ENCODE measurements around the gene PTX4.
"Not testable (repeated sequence)": the region's sequence is repeated elsewhere in the genome, so short reads cannot be mapped to it uniquely, and the experiment has no call there.

PTX4 gene

DNA sequence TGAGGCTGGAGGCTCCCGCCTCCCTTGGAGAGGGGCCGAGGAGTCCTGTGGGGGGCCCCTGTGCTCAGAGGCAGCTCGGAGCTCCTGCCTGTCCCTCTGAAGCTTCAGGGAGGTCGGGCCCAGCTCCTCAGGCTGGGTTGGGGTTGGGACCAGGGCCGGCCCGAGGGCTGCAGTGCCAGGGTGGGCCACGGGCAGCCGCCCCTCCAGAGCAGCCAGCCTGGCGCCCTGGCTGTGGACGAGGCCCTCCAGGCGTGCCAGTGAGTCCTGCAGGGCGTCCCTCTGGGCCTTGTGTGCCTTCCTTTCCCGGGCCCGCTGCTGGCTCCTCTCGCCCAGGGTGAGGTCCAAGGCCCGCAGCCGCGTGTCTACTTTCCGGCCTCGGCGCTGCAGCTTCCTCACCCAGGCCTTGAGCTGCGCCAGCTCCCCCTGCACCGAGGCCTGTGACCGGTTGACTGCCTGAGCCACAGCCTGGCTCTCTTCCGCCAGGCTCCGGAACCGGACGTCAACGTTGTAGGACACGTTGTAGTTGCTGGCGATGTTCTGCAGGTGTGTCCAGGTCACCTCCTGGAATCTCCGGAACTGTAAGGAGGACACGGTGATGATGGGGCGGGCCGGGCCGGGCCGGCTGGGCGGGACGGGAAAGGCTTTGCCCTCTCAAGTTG, 1.2 kb downstream of the PTX4 start:
- DNase-seq (ENCODE audit: low read depth in 2 of 3, low spot score in 2 of 3), result no peak

DNA sequence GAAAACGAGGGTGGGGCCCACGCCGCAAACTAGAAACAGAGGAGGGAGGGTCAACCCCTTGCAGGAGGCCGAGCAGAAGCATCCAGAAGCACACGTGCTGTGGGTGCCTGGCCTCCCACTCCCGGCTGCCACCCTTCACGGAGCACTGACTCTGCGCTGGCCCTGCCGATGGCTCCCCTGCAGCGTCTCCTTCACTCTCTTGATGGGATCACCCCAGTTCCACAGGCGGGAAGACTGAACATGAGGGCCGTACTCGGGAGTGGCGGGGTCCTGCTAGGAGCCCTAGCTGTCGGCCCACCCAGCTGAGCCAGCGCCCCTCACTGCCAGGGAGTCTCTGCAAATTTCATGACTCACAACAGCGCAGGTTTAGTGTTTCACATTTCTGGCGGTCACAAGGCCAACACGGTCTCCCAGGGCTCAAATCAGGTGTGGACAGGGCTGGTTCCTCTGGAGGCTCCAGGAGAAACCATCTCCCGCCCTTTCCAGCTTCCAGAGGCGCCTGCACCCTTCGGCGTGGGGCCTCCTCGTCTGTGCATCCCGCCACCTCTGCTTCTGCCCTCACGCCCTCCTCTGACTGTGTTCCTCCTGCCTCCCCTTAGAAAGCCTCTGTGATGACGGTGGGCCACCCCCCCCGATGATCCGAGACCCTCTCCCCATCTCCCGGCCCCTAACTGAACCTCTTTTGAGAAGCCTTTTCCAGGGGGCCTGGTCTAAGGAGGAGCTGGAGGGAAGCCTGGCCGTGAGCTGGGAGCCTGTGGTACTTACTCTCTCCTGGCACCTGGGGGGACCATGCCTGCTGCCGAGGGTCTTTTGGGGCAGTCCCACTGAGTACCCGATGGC, 2.0 kb downstream of the PTX4 start:
- no peak for DNase-seq (ENCODE audit: low read depth in 2 of 3, low spot score in 2 of 3)

DNA sequence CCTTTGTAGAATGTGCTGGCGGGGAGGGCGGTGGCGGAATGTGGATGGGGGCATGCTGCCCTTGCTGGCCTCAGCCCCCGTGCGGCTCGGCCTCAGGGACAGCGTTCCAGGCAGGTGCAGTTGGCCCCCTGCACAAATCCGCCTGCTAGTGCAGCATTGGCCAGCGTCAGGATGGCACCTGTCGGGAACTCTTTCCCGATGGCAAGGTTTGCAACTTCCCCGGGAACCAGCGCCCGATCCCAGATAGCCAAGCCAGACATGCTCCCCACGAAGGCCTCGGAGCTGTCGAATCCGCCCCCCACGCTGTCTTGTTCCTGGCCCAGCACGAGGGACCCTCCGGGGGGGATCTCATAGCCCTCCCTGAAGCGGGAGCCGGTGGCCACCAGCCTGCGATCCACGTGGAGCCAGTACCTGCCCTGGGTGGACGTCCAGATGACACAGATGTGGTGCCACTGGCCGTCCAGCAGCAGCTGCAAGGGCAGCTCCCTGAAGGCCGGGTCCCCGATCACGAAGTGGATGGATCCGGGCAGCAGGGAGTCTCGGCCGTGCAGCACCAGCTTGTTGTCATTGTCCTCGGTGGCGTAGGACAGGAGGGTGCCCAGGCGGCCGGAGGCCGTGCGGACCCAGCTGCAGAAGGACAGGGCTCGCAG, 2.8 kb downstream of the PTX4 start:
- DNase-seq (ENCODE audit: low read depth in 2 of 3, low spot score in 2 of 3), result no peak

DNA sequence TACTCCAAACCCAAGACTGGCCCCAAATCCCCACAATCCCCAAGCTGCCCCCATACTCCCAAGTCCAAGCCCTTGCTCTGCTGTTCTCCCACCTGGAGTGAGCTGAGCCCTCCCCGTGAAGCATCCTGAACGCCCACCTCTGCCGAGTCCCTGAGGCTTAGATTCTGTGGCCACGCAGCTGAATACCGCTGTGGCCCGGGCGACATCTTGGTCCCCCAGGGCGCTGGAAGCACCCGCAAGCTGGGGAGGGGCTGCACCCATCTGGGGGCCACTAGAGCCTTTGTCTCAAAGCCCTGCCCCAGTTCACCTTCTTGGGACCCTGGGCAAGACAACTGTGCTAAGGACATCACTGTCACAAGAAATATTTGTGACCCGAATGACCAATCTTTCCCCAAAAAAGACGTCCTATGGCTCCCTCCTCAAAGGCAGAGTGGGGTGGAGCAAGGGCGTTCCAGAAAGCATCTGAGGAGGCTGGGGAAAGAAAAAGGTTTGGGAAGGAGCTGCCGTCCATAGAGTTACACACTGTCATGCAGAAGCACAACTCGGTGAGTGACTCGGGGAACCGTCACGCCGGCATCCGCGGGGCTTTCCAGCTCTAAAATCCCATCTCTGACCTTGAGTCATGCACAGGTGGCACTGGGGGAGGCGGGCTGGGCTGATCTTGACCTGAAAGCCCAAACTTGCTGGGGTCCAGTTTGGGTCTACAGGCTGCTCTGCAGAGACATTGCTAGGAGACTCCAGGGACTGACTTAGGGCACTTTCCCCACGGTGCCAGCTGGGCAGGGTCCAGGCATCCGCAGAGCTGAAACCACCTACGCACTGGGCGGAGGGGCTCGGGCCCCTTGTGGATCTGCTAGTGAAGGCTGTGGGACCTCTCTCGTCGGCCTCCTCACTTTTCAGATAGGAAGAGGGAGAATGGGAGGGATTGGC, 6.6 kb downstream of the PTX4 start:
- no peak for DNase-seq (ENCODE audit: low read depth in 2 of 3, low spot score in 2 of 3)

DNA sequence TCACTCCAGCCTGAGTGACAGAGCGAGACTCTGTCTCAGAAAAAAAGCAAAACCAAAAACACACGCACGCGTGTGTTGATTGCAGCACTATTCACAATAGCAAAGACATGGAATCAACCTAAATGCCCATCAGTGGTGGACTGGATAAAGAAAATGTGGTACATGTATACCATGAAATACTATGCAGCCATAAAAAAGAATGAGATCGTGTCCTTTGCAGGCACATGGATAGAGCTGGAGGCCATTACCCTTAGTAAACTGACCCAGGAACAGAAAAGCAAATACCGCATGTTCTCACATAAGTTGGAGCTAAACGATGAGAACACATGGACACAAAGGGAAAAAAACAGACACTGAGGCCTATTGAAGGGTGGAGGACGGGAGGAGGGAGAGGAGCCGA, 9.8 kb downstream of the PTX4 start:
- not testable (repeated sequence) for DNase-seq (ENCODE audit: low read depth in 2 of 3, low spot score in 2 of 3)

DNA sequence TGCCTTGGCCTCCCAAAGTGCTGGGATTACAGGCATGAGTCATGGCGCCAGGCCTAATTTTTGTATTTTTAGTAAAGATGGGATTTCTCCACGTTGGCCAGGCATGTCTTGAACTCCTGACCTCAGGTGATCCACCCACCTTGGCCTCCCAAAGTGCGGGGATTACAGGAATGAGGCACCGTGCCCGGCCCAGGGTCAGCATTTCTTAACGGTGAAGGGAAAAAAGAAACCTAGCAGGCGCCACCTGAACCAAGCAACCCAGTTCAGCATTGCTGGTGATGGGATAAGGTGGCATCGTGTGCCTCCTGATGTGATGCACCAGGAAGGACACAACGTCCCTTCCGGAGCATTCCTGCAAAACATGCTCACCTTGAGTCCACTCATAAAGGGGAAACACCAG, 11.7 kb downstream of the PTX4 start:
- DNase-seq (ENCODE audit: low read depth in 2 of 3, low spot score in 2 of 3), result no peak

DNA sequence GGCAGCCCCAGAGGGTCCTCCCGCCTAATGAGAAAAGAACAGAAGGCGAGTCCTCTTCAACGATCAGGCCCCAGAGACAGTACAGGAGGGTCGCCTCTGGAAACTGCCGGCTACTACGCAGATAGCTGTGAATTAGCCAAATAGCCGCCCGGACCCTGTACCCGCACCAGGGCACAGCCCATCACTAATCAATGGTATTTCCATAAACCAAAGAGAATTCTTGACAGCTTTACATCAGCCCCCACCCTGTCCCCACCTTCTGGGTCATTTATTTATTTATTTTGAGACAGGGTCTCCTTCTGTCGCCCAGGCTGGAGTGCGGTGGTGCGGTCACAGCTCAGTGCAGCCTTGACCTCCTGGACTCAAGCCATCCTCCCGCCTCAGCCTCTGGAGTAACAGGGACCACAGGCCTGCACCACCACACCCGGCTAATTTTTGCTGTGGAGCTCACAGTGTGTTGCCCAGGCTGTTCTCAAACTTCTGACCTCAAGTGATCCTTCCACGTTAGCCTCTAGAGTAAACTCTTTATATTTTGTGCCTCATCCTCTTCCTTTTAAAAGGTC, 13.1 kb downstream of the PTX4 start:
- no peak for DNase-seq (ENCODE audit: low read depth in 2 of 3, low spot score in 2 of 3)

DNA sequence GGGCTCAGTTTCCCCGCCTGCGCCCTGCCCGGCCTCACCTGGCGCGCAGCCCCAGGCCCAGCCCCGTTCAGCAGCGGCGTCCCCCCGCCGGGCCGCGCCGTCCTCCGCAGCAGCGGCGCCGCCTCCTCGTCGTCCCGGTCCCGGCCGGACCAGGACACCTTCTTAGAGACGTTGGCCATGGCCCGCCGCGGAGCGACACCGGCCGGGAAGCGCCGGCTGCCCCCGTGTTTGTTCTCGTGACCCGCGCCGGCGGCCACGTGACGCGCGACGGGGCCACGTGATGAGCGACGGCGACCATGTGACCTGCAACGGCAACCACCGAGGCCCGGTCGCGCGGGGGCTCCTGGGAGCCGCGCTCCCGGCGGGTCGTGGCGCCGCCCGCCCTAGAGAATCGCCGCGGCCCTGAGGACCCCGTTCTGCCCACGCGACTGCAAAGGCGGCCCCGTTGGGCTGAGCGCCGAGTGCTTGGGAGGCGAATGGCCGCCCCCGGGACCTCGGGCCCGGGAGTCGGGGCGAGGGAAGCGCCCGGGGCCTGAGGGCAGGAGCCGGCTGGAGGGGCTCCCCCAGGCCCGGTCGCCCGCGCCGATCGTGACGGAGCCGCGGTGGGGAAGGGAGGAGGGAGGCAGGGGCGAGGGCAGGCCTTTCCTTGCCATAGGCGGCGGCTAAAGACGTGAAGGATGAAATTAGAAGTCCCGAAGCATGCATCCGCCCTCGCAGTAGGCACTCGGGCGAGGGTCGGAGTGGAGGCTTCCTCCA, 13.8 kb downstream of the PTX4 start, which contains the start of gene CLCN7:
Gene CLCN7 (minus strand): TSS at position 233 of the 756 bp plus-strand sequence. CDS start 54 bp downstream, at position 179.
- DNase-seq (ENCODE audit: low read depth in 2 of 3, low spot score in 2 of 3), result peak; percentile 60 to 79 (median 78)

DNA sequence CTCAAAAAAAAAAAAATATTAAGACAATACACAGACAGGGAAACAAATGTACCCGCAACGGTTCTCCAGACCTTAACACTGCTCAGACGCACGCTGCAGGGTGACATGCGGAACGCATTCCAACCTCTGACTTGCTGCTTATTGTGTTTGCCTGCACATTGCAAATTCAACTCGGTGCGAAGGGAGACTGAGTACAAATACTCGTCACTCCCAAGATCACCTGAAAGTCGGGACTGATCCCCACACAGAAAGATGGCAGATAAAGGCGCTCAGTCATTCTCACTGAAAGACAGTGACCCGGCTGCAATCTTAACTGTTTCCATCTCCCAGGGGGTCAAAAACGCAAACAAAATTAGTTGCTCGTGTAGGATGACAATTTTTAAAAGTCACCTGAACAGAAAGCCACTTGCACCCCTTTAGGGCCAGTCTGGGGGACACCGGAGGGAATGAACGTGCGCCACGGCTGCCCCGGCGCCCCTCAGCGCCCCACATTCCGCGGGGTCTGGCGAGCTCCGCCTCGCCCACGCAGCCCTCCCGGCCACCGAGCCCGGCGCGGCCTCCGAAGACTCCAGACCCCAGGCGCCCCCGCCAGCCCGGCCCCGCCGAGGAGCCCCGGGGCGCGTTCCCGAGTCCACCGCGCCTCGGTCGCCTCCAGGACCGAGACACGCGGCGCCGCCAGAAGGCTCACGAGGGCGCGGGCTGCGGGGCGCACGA, 14.5 kb downstream of the PTX4 start:
- DNase-seq (ENCODE audit: low read depth in 2 of 3, low spot score in 2 of 3), result no peak

DNA sequence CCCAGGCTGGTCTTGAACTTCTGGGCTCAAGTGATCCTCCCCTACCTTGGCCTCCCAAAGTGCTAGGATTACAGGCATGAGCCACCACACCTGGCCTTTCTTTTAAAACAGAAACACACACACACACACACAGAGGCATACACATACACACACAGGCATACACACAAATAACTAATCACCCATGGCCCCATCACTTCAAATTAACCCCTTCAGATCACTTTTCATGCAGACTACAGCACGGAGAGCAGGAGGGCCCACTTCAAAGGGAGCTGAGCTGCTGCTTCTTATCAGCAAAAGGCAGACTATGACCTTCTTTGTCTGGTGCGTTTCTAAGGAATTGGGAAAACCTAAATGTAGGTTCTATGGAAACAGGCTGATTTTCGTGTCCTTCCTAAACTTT, 15.8 kb downstream of the PTX4 start:
- no peak for DNase-seq (ENCODE audit: low read depth in 2 of 3, low spot score in 2 of 3)

DNA sequence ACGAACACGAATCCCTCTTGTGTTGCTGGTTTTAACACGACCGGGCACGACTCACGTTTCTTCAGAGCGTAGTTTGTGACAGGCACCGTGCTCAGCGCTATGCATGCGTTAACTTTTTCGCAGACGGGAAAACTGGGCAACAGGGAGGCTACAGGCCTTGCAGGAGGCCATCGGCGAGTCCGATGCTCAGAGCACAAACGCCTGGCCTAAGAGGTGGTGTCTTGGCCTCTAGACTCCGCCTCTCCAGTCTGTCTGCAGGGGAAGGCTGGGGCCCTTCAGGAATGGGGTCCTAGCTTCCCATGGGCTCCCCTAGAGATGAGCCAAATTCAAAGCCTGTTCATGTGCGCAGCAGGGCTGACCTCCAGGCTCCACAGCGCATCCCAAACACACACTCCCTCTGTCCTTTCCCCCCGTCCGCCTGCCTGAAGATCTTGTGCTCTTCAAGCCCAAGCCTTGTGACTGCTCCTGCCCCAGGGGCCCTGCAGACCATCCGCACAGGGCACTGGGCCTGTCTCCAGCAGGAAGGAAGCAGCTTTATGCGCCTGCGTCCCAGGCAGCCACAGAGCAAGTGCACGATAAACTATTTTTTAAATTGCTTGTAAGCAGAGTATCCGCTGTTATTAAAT, 17.1 kb downstream of the PTX4 start:
- no peak for DNase-seq (ENCODE audit: low read depth in 2 of 3, low spot score in 2 of 3)

DNA sequence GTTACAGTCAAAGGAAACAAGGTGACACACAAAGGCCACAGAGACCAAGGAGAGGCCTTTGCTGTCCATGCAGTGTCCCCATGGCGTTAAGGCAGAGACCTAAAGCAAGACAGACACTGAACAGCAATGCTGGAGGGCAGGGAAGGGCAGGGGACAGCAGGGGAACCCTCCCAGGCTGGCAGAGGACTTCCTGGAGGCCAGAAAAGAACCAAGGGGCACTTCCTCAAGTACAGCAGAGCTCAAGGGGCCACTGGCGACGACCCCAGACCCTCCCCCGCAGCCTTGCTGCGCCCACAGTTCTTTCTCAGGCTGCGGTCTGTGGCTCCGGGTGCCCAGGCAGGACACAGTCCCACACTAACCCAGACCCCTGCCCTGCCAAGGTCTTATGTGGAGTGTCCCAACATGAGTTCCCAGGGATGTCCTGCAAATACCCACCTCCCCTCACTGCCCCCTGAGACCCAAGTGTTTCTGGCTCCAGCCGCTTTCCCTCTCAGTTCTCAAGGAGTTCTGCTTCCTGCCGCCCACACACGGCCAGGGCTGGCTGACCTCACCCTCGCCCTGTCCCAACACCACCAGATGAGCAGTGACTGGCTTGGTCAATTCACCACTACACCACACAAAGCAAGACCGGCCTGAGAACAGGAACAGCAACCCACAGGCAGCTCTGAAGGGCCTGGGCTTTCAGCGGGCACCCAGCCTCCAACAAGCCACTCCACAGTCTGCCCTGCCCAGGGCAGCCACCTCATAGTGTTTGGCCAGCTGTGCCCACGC, 18.1 kb downstream of the PTX4 start:
- no peak for DNase-seq (ENCODE audit: low read depth in 2 of 3, low spot score in 2 of 3)

DNA sequence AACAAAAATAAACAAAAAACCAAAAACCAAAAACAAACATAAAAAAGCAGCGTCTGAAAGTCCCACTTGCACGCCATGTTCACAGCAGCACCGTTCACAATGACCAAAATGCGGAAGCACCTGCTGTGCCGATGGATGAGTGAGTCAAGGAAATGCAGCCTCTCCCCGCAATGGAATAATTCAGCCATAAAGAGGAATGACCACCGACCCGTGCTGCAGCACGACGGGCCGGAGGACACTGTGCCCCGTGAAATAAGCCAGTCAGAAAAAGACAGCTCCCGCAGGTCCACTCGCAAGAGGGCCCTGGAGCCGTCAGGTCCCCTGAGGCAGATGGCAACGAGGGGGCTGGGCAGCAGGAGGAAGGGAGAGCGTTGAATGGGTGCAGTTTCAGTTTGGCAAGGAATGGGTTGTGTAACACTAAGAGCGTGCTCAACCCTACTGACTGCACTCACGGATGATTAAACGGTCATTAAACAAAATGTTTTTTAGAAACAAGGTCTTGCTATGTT, 19.0 kb downstream of the PTX4 start:
- DNase-seq (ENCODE audit: low read depth in 2 of 3, low spot score in 2 of 3), result no peak

DNA sequence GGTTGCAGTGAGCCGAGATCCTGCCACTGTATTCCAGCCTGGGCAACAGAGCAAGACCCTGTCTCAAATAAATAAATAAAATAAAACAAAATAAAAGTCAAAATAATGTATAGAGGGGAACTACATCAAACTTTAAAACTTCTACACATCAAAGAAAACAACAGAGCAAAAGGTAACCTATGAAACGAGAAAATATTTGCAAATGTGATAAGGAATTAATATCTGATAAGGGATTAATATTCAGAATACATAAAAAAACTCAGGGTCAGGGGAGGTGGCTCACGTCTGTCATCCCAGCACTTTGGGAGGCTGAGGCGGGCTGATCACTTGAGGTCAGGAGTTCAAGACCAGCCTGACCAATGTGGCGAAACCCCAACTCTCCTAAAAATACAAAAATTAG, 19.6 kb downstream of the PTX4 start:
- DNase-seq (ENCODE audit: low read depth in 2 of 3, low spot score in 2 of 3), result not testable (repeated sequence)

DNA sequence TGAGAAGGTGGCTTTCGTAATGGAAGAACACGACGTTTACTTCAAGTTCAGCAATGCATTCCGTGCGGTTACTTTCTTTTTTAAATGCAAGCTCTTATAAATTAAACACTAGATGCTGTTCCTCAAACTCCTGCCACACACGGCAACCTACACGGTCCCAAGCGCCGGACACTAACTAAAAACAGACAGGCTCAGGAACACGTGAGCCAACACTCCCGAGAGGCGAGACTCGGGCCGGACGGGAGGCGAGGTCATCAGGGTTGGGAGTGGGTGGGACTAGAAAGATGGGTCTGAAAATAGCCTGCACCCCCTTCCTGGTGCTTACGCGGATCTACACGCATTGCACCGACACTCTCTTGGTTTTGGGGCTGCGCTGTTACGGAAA, 20.3 kb downstream of the PTX4 start:
- no peak for DNase-seq (ENCODE audit: low read depth in 2 of 3, low spot score in 2 of 3)

DNA sequence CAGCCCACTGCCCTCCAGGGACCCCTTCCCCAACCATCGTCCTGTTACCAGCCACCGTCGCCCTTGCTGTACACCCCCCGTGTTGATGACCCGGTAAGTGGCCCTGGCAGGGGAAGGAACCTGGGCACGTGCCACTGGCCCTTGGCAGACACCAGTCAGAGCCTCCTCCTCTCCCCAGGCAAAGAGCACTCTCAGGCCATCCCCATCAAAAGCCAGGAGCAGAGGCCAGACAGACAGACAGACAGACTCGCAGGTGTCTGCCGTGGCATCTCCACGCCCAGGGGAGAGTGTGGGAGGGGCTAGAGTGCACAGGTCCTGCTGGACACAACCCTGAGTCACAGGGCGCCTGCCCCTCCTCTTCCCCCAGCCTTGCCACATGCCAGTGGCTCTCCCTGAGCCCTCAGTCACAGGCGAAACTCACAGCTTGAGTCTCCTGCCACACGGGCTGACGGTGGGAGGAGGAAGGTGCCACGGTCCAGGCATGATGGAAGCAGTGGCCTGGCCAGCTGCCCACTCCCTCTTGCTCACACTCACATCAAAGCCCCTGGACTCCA, 21.7 kb downstream of the PTX4 start:
- DNase-seq (ENCODE audit: low read depth in 2 of 3, low spot score in 2 of 3), result no peak

DNA sequence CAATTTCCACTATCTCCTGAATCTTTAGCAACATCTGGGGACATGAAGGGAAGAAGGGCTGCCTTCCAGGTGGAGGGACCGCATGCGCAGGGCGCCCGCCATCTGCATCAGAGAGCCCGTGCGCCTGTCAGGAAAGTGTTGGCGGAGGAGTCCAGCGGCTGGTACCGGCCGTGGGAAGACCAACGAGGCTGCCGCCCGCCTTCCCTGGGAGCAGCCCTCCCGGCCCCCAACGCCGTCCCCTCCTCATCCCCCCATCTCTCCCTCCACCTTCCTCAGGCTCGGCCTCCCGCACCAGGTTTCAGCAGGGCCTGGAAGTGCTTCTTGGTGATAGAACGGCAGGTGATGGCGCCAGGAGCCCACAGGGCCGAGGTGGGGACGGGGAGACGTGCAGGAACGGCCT, 22.7 kb downstream of the PTX4 start:
- no peak for DNase-seq (ENCODE audit: low read depth in 2 of 3, low spot score in 2 of 3)

DNA sequence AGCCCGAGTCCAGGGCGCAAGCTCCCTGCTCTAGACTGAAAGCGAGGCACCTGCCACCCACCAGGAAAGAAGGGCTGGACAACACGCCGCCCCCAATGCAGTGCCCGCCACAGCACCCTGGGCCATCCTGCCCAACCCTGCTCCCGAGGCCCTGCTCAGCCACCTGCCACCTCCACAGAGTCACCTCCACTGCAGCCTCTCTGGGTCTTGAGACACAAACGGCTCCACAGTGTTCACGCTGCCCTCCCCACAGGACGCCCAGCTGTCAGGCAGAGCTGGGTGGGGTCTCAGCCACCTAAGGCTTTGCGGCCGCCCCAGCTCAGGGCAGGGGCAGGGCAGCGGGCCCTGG, 23.2 kb downstream of the PTX4 start:
- DNase-seq (ENCODE audit: low read depth in 2 of 3, low spot score in 2 of 3), result no peak
